Loucy (cell line): Measurements from ENCODE around the gene ZNF687.

Experiments
- H2AFZ ChIP-seq: fragments of 200-600 bp; sonication (generic); 2 replicates; pipeline ENCODE4 v1.6.0; 2016; ENCODE audit warnings: antibody characterized with exemption, mild to moderate bottlenecking, low read length, moderate library complexity
- H3F3A ChIP-seq: fragments of 200-600 bp; 2 replicates; pipeline ENCODE4 v1.6.0; 2016; ENCODE audit warnings: antibody characterized with exemption, low read depth, mild to moderate bottlenecking
- H3K27me3 ChIP-seq: fragments of 200-600 bp; sonication (generic); 2 replicates; pipeline ENCODE4 v1.6.1; 2014; ENCODE audit warnings: low read length, mild to moderate bottlenecking; ENCODE audit not compliant: insufficient read depth, poor library complexity, severe bottlenecking
- H3K36me3 ChIP-seq: fragments of 200-600 bp; sonication (generic); 2 replicates; pipeline ENCODE4 v1.6.1; 2016; ENCODE audit warnings: low read length; ENCODE audit not compliant: insufficient read depth
- H3K4me1 ChIP-seq: fragments of 200-600 bp; sonication (generic); 2 replicates; pipeline ENCODE4 v1.5.1; 2014; ENCODE audit warnings: low read length, mild to moderate bottlenecking; ENCODE audit not compliant: insufficient read depth, poor library complexity, severe bottlenecking
- H3K4me2 ChIP-seq: fragments of 200-600 bp; sonication (generic); 2 replicates; pipeline ENCODE4 v1.6.0; 2014; ENCODE audit warnings: antibody characterized with exemption, low read length, low read depth, mild to moderate bottlenecking; ENCODE audit not compliant: poor library complexity, severe bottlenecking
- H3K4me3 ChIP-seq: fragments of 200-600 bp; sonication (generic); 2 replicates; pipeline ENCODE4 v1.5.1; 2014; ENCODE audit warnings: low read length, mild to moderate bottlenecking, mixed read lengths; ENCODE audit not compliant: poor library complexity, severe bottlenecking
- H3K79me2 ChIP-seq: fragments of 200-600 bp; sonication (generic); 2 replicates; pipeline ENCODE4 v1.6.1; 2014; ENCODE audit warnings: low read length; ENCODE audit not compliant: insufficient read depth
- H3K9ac ChIP-seq: fragments of 200-600 bp; sonication (generic); 2 replicates; pipeline ENCODE4 v1.6.0; 2014; ENCODE audit warnings: mild to moderate bottlenecking, low read depth, low read length, moderate library complexity; ENCODE audit not compliant: poor library complexity, severe bottlenecking
- H3K9me2 ChIP-seq: fragments of 200-600 bp; sonication (generic); replicated peaks from 2 replicates; pipeline ENCODE4 v1.6.1; 2016; ENCODE audit warnings: low read depth, low read length, mixed read lengths
- H3K9me3 ChIP-seq: fragments of 200-600 bp; sonication (generic); 2 replicates; pipeline ENCODE4 v1.6.1; 2014; ENCODE audit warnings: mild to moderate bottlenecking, antibody characterized with exemption, low read length, low read depth; ENCODE audit not compliant: insufficient read depth
- H4K20me1 ChIP-seq: fragments of 200-600 bp; sonication (generic); 2 replicates; pipeline ENCODE4 v1.6.0; 2014; ENCODE audit warnings: antibody characterized with exemption, low read length, mild to moderate bottlenecking; ENCODE audit not compliant: insufficient read depth, poor library complexity, severe bottlenecking
- CTCF ChIP-seq: fragments of 200-600 bp; sonication (generic); conservative IDR thresholded peaks from 2 replicates; pipeline ENCODE4 v1.5.1; 2014; ENCODE audit warnings: mild to moderate bottlenecking, antibody characterized with exemption, low read length
- EZH2phosphoT487 ChIP-seq: fragments of 200-600 bp; IDR thresholded peaks from 2 replicates; pipeline ENCODE4 v1.6.1; 2018; ENCODE audit warnings: antibody characterized with exemption, mild to moderate bottlenecking, moderate library complexity, borderline replicate concordance

ZNF687 gene

GRCh38 chr1:151282883-151283725, 1.0 kb downstream of the ZNF687 start:
- Histone ChIP-seq H3K36me3 (peaks cover 22% of the 10 kb centered on the region; the same call in 1 of the 2 replicates), H2AFZ (peak overlapping the region; percentile 68), H3K4me2 (peak overlapping the region; percentile 96), H3F3A (peaks cover 3% of the 10 kb centered on the region; the same call in 1 of the 2 replicates), H3K9ac (peak overlapping the region; percentile 91), H3K9me2 (no peaks in the 10 kb centered on the region), H3K79me2 (peaks cover 40% of the 10 kb centered on the region), H4K20me1 (peaks cover 35% of the 10 kb centered on the region), H3K4me3 (peak overlapping the region; percentile 89), H3K4me1 (peaks cover 19% of the 10 kb centered on the region), H3K27me3 (no peaks in the 10 kb centered on the region), H3K9me3 (no peaks in the 10 kb centered on the region)
- TF ChIP-seq CTCF (no peak), EZH2phosphoT487 (no peak)

GRCh38 chr1:151284013-151284577, 2.0 kb downstream of the ZNF687 start:
- Histone ChIP-seq H3K4me1 (peaks cover 19% of the 10 kb centered on the region), H3K4me3 (peak overlapping the region; percentile 89), H3K27me3 (no peaks in the 10 kb centered on the region), H3F3A (peaks cover 3% of the 10 kb centered on the region; the same call in 1 of the 2 replicates), H3K4me2 (peak overlapping the region; percentile 96), H3K36me3 (peaks cover 32% of the 10 kb centered on the region; the same call in 1 of the 2 replicates), H3K79me2 (peaks cover 44% of the 10 kb centered on the region), H3K9me2 (no peaks in the 10 kb centered on the region), H2AFZ (no peak overlapping the region), H3K9me3 (no peaks in the 10 kb centered on the region), H3K9ac (peak overlapping the region; percentile 91), H4K20me1 (peaks cover 37% of the 10 kb centered on the region)
- TF ChIP-seq EZH2phosphoT487 (no peak), CTCF (no peak)

- H3K79me2 ChIP-seq, result peaks cover 44% of the 10 kb centered on the region
- peaks cover 49% of the 10 kb centered on the region; the same call in 1 of the 2 replicates for H3K36me3 ChIP-seq
- no peak overlapping the region for H3K9ac ChIP-seq
Measured at GRCh38 chr1:151286619-151287340, 4.7 kb downstream of the ZNF687 start.

More at GRCh38 chr1:151286619-151287340, 4.7 kb downstream of the ZNF687 start:
- H3K4me1 ChIP-seq, result peaks cover 15% of the 10 kb centered on the region
- H4K20me1 ChIP-seq, result peaks cover 37% of the 10 kb centered on the region
- no peak overlapping the region for H3K4me2 ChIP-seq
- H3K9me2 ChIP-seq, result no peaks in the 10 kb centered on the region
- H3F3A ChIP-seq, result no peaks in the 10 kb centered on the region
- H3K4me3 ChIP-seq, result no peak overlapping the region
- H3K9me3 ChIP-seq, result no peaks in the 10 kb centered on the region
- no peak overlapping the region for H2AFZ ChIP-seq
- TF ChIP-seq EZH2phosphoT487 (no peak), CTCF (no peak)
- H3K27me3 ChIP-seq, result no peaks in the 10 kb centered on the region
